NCI-H1105 (cell line): ENCODE results near the gene GMPS.
"Not testable (repeated sequence)": the region's sequence is repeated elsewhere in the genome, so short reads cannot be mapped to it uniquely, and the experiment has no call there.

Experiments used
- DNase-seq: peaks from one replicate; lab custom pipeline; 2025; lab: John Stamatoyannopoulos, UW

The GMPS gene

DNA sequence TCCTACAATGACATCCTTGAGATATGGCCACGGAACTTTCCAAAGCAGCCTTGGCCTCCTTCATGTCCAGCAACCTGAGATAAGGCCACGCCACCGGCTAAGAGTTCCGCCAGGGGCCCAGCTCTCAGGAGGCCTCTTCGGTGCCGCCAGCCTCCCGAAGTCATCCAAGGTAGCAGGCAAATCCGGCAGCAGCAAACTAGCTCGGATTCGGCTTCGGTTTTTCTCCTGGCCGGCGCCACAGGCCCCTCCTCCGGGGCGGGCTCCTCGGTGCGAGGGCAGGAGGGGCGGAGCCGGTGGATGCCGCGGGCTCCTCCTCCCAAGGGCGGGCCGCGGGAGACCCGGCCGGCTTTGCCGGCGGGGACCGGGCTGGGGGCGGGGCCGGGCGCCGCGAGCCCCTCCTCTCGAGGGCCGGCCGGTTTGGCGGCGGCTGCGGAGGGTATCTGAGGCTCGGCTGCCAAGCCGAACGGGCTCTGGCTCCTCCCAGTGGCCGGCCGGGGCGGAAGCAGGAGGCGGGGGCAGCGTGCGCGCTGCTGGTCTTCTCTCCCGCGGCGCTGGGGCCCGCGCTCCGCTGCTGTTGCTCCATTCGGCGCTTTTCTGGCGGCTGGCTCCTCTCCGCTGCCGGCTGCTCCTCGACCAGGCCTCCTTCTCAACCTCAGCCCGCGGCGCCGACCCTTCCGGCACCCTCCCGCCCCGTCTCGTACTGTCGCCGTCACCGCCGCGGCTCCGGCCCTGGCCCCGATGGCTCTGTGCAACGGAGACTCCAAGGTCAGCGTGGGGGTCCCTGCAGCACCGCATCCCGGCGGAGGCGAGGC, at the start of gene GMPS:
Gene GMPS, plus strand, starts transcription at position 518 of the 812 bp plus-strand sequence. Its CDS starts 221 bp downstream, at position 739.
- peak; percentile 100 for DNase-seq

DNA sequence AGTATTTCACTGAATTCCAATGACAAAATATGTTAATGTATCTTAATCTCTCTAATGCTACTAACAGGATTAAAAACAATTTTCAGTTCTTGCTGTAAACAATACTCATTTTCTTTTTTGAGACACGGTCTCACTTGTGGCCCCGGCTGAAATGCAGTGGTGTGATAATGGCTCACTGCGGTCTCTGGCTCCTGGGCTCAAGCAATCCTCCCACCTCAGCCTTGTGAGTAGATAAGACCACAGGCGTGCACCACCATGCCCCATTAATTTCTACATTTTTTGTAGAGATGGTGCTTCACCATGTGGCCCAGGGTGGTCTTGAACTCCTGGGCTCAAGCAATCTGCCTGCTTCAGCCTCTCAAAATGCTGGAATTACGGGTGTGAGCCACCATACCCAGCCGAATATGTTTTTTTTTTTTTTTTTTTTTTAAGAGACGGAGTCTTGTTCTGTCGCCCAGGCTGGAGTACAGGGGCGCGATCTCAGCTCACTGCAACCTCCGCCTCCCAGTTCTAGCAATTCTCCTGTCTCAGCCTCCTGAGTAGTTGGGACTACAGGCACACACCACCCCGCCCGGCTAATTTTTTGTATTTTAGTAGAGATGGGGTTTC, 41.9 kb upstream of the GMPS start:
- DNase-seq = not testable (repeated sequence)

DNA sequence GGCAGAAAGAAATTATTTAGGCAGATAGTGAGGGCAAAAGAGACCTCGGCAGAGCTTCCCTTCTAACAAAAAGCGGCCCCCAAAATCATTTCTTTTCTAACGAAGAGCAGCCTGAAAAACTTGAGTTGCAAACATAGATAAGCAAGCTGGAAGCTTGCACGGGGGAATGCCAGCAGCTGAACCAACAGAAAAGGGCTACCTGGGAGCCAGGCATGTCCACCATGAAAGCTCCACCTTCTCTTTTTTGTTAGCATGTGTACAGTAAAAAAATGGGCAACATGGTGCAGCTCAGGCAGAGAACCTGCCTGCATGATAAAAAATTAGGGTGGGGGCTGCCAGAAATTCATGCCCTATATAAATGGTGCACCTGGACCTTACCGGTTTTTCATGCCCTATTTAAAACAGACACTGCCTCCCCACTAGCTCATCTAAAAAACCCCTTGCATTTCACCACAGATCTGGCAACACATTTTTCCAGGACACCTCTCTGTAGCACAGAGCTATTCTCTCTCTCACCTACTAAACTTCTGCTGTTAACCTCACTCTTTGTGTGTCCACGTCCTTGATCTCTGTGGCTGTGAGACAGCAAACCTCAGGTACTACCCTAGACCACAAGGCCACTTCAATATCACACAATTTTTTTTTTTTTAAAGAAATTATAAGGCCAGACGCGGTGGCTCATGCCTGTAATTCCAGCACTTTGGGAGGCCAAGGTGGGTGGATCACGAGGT, 34.9 kb upstream of the GMPS start:
- DNase-seq = no peak

DNA sequence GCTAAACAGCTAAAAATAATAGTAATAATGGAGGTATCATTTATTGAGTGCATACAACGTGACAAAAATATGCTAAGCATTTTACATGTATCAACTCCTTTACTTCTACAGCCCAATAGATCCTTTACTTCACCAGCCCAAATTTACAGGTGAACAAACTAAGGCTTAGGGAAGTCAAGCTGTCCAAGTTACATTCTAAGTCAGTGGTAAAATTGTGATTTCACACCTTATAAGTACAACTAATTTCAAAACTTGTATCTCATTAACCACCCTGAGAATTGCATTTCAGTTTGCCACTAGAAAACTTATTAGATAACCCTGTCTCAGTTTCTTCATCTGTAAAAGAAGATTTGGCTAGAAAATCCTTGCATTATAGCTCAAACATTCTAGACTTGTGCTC, 26.9 kb upstream of the GMPS start:
- DNase-seq = no peak

DNA sequence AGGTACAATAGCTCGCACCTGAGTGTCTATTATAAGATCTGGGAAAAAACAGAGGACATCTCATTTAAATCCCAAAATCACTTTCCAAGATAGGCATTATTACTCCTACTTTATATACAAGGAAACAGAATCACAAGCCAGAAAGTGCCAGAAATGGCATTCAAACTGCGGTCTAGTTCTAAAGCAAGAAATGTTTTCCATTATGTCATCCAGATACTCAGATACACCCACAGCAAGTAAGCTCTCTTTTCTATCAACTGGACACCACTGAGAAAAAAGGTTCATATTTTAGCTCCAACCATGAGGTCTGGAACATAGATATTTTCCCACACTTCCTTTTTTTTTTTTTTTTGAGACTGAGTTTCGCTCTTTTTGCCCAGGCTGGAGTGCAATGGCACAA, 24.3 kb upstream of the GMPS start:
- DNase-seq = no peak

DNA sequence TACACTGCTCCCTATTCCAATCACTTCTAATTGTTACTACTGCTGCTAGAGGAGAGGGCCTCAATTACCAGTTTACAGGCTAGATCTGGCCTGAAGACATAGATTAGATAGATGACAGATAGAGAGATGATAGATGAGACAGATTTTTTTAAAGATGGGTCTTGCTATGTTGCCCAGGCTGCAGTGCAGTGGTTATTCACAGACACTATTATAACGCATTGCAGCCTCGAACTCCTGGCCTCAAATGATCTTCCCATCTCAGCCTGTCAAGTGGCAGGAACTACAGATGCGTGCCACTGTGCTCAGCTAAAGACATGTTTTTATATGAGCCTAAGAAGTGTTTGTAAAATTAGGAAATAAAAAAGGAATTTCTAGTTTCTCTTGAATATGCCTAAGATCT, 22.5 kb upstream of the GMPS start:
- no peak for DNase-seq

DNA sequence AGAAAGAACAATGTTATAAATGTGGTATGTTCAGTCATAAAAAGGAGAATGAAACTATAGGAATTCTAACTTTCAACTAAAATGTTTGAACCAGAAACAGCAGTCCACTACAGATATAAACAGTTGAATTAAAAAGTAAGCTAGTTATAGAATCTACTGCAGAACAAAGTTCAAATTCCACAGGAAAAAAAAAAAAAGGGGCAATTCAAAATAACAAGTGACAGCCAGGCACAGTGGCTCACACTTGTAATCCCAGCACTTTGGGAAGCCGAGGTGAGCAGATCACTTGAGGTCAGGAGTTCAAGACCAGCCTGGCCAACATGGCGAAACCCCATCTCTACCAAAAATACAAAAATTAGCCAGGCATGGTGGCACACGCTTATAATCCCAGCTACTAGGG, 21.0 kb upstream of the GMPS start:
- not testable (repeated sequence) for DNase-seq

DNA sequence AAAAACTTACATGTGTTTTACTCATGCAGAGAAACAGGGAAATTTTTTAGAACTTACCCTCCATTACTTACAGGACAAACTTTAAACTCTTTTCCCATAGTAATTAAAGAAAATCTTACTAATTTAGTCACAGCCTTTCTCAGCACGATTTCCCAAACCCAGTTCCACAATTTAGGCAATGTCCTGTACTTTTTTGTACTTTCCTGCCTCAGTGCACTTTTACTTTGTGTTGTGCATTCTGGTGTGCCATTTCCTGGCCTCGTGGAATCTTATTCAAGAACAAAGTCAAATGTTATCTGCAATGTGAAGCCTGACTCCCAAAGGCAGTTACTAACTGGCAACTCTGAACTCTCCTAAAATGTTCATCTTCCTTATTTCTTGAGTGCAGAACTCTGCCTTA, 18.1 kb upstream of the GMPS start:
- no peak for DNase-seq

DNA sequence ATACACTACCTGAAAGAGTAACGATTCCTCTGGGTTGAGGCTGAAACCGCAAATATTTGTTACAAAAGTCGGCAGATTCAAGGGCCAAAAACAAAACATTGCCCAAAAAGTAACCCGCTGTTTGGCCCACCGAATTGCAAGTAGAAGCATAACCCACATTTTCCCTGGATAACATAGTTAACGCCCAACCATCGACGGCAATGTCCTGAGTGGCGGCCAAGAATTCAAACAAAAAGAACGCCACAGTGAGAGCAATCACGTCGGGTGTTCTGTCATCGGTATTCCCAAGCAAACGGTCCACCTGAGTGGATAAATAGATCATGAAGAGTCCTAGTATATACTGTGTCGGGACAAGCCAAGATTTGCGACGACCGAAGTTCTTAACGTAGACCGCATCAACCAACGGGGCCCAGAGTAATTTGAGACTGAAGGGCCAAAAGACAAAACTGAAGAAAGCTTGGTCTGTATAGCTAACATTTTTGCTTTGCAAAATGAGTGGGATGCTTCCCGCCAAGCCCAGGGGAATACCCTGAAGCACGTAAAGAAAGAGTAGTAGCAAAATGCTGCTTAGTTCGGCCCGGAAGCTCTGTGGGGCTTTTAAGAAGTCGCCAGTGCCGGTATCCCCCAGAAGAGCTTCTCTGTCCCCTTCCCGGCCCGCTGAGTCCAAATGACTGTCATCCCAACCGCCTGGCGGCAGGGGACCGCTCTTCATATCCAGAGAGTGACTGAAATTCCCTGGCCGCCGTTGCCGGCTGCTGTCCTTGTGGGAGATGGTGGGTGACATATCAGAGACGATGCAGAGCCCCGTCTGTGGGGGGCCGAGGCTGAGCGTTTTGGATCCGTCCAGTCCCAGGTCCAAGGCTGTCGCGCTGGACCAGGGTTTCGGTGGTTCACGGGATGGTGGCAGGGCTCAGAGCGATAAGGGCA, 17.0 kb upstream of the GMPS start:
- DNase-seq = no peak

DNA sequence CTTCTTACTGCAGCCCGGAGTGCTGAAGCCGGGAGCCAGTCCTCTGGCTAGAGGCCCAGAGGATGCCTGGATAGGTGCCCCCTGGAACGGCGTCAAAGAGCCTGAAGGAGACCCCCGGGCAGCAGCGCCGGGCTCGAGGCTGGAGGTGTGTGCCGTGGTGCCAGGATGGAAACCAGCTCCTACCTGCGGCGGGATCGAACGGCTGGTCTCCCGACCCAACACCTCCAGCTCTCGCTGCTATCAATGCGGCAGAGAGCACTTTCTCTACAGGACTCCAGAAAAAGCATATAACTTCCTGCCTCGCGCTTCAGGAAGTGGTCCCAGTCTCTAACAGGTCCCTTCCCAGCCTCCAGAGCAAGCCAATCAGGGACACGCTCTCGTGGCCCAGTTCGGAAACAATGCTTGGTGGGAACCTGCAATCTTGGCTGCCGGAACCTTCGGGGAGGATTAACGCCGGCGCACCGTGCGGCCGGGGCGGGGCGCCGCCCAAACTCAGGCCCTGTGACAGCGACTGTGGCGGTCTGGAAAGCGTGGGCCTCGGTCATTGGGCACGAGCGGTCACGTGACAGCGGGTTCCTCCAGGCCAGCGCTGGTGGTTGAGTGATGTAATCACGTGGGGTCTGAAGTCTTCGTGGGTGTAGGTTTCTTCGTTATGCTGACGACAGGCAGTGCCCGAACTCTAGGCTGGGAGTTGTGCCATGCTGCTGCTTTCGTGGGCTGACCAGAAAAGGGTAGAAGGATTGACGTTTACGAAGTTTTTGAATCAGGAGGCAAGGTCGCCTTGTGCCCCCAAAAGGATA, 16.1 kb upstream of the GMPS start, which contains the start of gene SLC33A1:
Gene SLC33A1, minus strand, starts transcription at position 287 of the 800 bp plus-strand sequence. CDS start 430 bp downstream, outside the sequence.
- peak; percentile 100 for DNase-seq

DNA sequence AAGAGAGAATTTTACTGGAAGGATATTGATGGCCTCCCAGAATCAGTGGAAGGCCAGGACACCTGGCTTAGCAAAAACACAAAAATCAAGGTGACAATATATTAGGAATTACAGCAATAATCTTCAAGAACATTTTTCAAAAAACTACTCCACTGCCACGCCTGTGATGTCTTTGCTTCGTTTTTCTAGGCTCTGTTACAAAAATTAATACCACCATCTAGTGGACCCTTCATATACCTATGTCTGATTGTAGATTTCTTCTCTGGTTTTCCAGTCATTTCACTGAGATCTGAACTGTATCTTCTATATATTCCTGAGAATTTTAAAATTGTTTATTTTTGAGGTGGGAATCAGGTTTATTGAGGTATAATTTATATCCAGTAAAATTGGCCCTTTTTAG, 10.6 kb upstream of the GMPS start:
- no peak for DNase-seq

DNA sequence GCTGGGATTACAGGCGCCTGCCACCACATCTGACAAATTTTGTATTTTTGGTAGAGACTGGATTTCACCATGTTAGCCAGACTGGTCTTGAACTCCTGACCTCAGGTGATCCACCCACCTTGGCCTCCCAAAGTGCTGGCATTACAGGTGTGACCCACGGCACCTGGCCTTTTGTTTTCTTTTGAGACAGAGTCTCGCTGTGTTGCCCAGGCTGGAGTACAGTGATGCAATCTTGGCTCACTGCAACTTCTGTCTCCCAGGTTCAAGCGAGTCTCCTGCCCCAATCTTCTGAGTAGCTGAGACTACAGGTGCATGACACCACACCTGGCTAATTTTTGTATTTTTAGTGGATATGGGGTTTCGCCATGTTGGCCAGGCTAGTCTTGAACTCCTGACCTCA, 10.0 kb upstream of the GMPS start:
- not testable (repeated sequence) for DNase-seq

DNA sequence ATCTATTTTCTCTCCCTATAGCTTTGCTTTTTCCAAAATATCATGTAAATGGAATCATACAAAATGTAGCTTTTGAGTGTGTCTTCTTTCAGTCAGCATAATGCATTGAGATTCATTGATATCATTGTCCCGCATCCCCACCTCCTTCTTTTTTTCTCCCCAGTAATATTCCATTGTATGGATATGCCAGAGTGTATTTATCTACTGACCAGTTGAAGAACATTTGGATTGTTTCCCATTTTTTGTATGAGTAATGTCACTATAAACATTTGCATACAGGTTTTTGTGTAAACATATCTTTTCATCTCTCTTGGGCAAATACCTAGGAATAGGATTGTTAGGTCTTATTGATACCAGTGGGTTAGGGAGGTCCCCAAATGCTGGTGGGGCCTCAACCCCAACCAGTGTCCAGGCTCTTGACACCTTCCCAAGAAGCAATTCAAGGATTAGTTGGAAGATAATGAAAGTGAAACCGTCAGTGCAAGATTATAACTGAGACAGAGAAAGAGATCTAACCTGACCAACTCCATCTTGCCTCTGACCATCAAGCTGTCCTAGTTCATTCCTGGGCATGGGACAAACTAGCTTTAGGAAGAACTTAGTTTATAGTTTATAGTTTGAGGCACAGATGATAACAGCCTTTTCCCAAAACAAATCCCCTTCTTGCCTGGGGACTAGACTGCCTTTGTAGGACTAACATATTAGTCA, 8.8 kb upstream of the GMPS start:
- no peak for DNase-seq

DNA sequence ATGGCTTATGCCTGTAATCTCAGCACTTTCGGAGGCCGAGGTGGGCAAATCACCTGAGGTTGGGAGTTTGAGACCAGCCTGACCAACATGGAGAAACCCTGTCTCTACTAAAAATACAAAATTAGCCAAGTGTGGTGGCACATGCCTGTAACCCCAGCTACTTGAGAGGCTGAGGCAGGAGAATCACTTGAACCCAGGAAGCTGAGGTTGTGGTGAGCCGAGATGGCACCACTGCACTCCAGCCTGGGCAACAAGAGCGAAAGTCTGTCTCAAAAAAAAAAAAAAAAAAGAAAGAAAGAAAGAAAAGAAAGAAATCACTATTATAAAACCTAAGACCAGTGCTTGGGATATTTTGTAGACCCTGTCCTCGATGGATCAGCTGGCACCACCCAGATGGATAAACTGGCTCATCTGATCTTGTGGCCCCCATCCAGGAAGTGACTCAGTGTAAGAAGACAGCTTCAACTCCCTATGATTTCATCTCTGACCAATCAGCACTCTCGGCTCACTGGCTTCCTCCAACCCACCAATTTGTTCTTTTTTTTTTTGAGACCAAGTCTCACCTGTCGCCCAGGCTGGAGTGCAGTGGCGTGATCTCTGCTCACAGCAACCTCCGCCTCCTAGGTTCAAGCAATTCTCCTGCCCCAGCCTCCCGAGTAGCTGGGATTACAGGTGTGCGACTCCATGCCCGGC, 8.0 kb upstream of the GMPS start:
- not testable (repeated sequence) for DNase-seq

DNA sequence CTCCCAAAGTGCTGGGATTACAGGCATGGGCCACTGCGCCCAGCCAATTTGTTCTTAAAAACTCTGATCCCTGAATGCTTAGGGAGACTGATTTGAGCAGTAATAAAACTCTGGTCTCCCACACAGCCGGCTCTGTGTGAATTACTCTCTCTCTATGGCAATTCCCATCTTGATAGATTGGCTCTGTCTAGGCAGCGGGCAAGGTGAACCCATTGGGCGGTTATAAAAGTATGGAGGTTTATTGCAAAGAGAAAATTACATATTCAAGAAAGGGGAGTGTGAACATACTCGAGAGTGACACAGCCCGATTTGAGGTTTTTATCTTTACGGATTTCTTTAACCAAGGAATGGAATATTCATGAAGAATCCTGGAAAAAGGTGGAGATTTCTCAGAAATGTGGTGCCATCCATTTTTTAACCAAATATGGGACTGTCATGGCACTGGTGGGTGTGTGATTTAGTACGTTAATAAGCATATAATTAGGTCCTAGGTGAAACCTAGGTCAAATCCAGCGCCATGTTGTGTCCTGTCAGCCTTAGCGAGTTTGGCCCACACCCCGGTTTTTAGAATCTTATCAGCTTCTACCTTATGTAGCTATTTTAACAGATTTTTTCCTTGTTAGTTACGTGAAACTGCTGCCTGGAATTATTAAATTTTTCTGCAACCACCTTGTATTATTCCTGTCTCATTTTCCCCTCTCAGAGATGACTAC, 7.2 kb upstream of the GMPS start:
- no peak for DNase-seq

DNA sequence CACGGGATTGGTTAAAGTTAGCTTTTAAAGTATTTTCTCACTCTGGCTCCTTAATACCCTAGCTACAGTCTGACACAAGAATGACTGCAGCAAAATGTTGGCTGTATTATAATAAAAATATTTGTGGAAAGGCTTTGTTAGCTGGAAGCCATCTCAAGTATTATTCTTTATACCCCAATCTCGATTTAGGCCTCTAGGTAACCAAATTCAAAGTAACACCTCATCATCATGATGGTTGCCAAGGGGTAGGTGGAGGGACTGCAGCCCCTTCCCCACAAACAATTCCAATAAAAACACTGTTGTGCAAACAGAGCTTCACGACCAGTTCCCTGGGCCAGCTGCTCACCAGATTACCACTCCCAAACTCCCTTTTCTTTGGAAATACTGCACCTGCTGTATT, 759 bp upstream of the GMPS start:
- DNase-seq = no peak

DNA sequence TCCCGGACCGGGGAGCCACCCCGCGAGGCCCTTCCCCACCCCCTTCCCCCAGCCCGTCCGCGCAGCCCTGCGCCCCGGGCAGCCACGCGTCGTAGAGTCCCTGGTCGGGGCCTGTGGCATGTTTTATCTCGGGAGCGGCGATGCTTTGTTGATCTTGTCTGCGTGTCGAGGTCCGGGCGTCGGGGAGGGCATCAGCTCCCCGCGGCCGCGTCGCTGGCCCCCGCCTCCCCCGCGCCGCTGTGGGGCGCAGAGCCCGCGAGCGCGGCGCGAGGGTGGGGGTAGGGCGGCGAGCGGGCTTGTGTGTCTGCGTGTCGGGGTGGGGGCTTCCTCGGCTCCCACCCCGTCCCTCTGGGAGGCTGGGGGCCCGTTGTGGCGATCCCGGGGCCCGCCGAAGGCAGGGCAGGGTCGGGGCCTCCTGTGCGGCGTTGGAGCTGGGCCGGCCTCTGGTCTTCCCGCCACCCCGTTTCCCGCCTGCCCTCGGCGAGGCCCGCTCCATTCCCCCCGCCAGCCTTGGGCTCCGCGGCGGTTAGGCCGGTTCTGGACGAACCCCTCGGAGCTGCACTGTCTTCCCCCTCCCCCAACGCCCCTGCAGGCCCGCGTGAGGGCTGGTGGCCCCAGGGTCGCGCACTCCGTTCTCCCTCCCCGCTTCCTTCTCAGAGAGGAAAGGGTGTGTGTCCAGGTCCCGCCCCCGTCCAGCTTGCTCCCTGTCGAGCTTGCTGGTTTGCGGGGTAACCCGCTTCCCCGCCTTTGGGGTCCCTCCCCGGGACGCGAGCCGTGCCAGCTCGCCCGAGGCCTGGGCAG, 695 bp downstream of the GMPS start:
- DNase-seq = peak; percentile 25

DNA sequence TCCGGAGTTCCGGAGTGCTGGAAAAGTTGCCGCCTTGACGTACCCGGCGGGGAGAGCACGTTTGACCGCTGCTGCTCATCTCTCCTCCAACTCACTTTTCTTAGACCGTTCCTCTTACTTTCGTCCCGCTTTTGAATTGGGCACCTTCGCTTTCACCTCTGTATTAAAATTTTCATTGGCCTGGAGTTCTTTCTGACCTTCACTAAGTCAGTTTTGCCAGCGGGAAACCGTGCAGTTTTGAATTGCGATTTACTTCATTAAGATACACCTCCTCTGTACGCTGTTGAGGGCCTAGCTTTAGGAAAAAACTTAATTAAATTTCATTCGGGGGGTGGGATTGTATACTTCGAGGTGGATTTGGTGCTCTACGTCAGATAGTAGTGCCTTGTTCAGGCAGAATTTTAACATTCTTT, 1.3 kb downstream of the GMPS start:
- no peak for DNase-seq
